ENCODE measurements around the gene RERE.

Gene RERE

DNA sequence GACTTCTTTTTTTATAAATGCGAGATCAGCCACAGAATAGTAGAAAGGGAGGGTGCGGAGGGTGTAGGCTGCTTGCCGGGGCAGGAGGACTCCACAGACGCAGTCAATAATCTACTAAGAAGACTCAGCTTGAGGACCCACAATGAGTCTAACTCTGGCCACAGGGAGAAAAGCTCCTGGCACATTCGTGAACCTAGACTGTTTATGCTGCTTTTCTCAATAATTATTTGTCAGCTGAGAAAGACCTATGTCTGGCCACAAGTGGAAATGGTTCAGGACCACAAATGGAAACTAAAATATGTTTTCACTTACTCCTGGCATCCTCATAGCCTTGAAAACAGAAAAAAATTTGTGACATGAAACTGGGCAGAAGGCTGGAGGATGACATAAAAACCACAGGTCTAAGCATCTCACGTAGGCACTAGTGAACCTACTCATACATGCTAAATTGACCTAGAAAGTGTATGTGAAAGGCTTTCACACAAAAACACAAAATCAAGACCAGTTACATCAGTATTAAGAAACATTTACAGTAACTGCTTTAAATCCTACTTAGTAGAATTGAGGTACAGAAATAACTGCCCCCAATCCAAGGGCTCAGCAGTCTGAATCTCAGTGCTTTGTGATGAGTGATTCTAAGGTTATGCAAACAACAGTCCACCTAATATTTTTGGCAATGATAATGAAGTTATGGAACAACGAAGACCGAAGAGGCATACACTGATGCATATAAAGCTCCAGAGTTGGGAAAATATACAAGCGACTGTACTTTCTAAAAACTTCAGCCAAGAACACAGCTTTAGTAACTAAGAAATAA lies 340.1 kb downstream of the RERE start:
- no peak overlapping the region for H4K12ac ChIP-seq (ENCODE audit: low read depth, low read length)
- H3K27ac ChIP-seq (ENCODE audit: low read depth, low read length) = no peak overlapping the region
- H3K23ac ChIP-seq (ENCODE audit: low read length) = no peak overlapping the region
- no peaks in the 10 kb centered on the region for H3K79me1 ChIP-seq (ENCODE audit: low read length)
- no peak overlapping the region for H2BK5ac ChIP-seq (ENCODE audit: low read depth, low read length, poor library complexity)
- no peaks in the 10 kb centered on the region for H3K36me3 ChIP-seq (ENCODE audit: control insufficient read depth in 1 of 2, insufficient read depth in 2 of 2, low read length in 2 of 2)
- no peak overlapping the region for H3K14ac ChIP-seq (ENCODE audit: low read length)
- H2BK12ac ChIP-seq (ENCODE audit: low read length) = no peak overlapping the region
- H2AFZ ChIP-seq (ENCODE audit: insufficient read depth, low read length, poor library complexity) = no peak overlapping the region
- H2BK120ac ChIP-seq (ENCODE audit: insufficient read depth, low read length, poor library complexity) = no peak overlapping the region
- H3K9ac ChIP-seq (ENCODE audit: low read length) = no peak overlapping the region
- no peaks in the 10 kb centered on the region for H3K9me3 ChIP-seq (ENCODE audit: insufficient read depth, low read depth, low read length)
- H3K18ac ChIP-seq (ENCODE audit: low read length) = no peak overlapping the region
- no peak overlapping the region for H3K4me2 ChIP-seq (ENCODE audit: low read length)
- H3K79me2 ChIP-seq (ENCODE audit: control insufficient read depth, insufficient read depth, low read length, poor library complexity) = no peaks in the 10 kb centered on the region
- H2AK5ac ChIP-seq (ENCODE audit: low read length) = no peak overlapping the region
- WGBS (ENCODE audit: extremely low coverage, insufficient coverage, insufficient read length) = no CpG with 5 or more reads among the region's 9 CpGs
- no peak overlapping the region for H4K8ac ChIP-seq (ENCODE audit: low read depth, low read length)
- H3K27me3 ChIP-seq (ENCODE audit: insufficient read depth, low read length) = no peaks in the 10 kb centered on the region
- no peak overlapping the region for H3K4me3 ChIP-seq (ENCODE audit: low read depth, low read length)
- DNase-seq = no peak
- no peaks in the 10 kb centered on the region for H3K4me1 ChIP-seq (ENCODE audit: control insufficient read depth in 1 of 2, insufficient read depth in 2 of 2, low read length in 2 of 2)
- H4K91ac ChIP-seq (ENCODE audit: low read depth, low read length) = no peak overlapping the region
- H3K4ac ChIP-seq (ENCODE audit: low read depth, low read length) = no peak overlapping the region

DNA sequence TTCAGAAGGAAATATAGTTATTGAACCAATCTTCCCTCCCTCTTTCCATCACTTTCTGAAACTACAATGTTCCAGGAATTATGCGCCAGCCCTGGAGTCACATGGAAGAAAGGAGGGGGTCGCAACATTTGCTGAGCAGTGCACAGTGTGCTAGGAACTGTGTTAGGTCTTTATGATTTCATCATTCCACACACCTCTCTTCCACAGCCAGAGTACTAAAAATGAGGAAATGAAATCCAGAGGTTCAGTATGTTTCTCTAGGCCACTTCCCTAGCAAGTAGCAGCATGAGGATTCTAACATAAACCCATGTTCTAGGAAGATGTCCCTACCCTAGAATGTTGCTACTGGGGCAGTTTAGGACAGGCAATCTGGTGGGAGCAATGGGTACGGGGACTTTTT lies 341.4 kb downstream of the RERE start:
- H3K9ac ChIP-seq (ENCODE audit: low read length) = no peak overlapping the region
- H3K27ac ChIP-seq (ENCODE audit: low read depth, low read length) = no peak overlapping the region
- H3K79me2 ChIP-seq (ENCODE audit: control insufficient read depth, insufficient read depth, low read length, poor library complexity) = no peaks in the 10 kb centered on the region
- no peak overlapping the region for H2AK5ac ChIP-seq (ENCODE audit: low read length)
- H4K8ac ChIP-seq (ENCODE audit: low read depth, low read length) = no peak overlapping the region
- no peak overlapping the region for H2AFZ ChIP-seq (ENCODE audit: insufficient read depth, low read length, poor library complexity)
- H2BK120ac ChIP-seq (ENCODE audit: insufficient read depth, low read length, poor library complexity) = no peak overlapping the region
- H3K27me3 ChIP-seq (ENCODE audit: insufficient read depth, low read length) = no peaks in the 10 kb centered on the region
- no peak overlapping the region for H2BK12ac ChIP-seq (ENCODE audit: low read length)
- H4K91ac ChIP-seq (ENCODE audit: low read depth, low read length) = no peak overlapping the region
- no peaks in the 10 kb centered on the region for H3K79me1 ChIP-seq (ENCODE audit: low read length)
- no CpG with 5 or more reads among the region's 3 CpGs for WGBS (ENCODE audit: extremely low coverage, insufficient coverage, insufficient read length)
- H3K18ac ChIP-seq (ENCODE audit: low read length) = no peak overlapping the region
- no peak overlapping the region for H4K12ac ChIP-seq (ENCODE audit: low read depth, low read length)
- H3K4ac ChIP-seq (ENCODE audit: low read depth, low read length) = no peak overlapping the region
- no peak overlapping the region for H3K14ac ChIP-seq (ENCODE audit: low read length)
- H3K36me3 ChIP-seq (ENCODE audit: control insufficient read depth in 1 of 2, insufficient read depth in 2 of 2, low read length in 2 of 2) = no peaks in the 10 kb centered on the region
- H2BK5ac ChIP-seq (ENCODE audit: low read depth, low read length, poor library complexity) = no peak overlapping the region
- no peak overlapping the region for H3K4me3 ChIP-seq (ENCODE audit: low read depth, low read length)
- no peak for DNase-seq
- H3K23ac ChIP-seq (ENCODE audit: low read length) = peak overlapping the region; percentile 50
- no peak overlapping the region for H3K4me2 ChIP-seq (ENCODE audit: low read length)
- H3K4me1 ChIP-seq (ENCODE audit: control insufficient read depth in 1 of 2, insufficient read depth in 2 of 2, low read length in 2 of 2) = peaks cover 0 to 4% of the 10 kb centered on the region in 2 experiments
- no peaks in the 10 kb centered on the region for H3K9me3 ChIP-seq (ENCODE audit: insufficient read depth, low read depth, low read length)

DNA sequence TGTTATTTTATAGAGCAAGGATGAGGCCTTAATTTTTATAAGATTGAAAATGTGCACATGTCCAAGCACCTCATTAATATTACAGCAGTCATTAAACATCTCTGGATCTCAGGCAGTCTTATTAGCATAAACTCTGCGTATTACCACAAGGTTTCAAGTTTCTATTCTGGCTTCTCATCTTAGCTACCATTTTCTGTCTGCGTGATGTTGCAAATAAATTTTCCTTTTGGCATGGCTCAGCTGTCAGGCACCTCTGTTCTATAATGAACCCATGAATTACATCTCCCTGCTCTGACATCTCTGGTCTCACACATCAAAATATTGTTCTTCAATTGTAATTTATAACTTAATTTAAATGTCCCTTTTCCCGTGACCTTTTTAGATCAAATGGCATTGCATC lies 343.1 kb downstream of the RERE start:
- no peak overlapping the region for H2BK12ac ChIP-seq (ENCODE audit: low read length)
- peaks cover 0 to 4% of the 10 kb centered on the region in 2 experiments for H3K4me1 ChIP-seq (ENCODE audit: control insufficient read depth in 1 of 2, insufficient read depth in 2 of 2, low read length in 2 of 2)
- H4K91ac ChIP-seq (ENCODE audit: low read depth, low read length) = no peak overlapping the region
- no peak overlapping the region for H2AFZ ChIP-seq (ENCODE audit: insufficient read depth, low read length, poor library complexity)
- no peak overlapping the region for H2AK5ac ChIP-seq (ENCODE audit: low read length)
- H2BK120ac ChIP-seq (ENCODE audit: insufficient read depth, low read length, poor library complexity) = no peak overlapping the region
- no peak overlapping the region for H3K4ac ChIP-seq (ENCODE audit: low read depth, low read length)
- H3K9me3 ChIP-seq (ENCODE audit: insufficient read depth, low read depth, low read length) = no peaks in the 10 kb centered on the region
- H3K79me2 ChIP-seq (ENCODE audit: control insufficient read depth, insufficient read depth, low read length, poor library complexity) = no peaks in the 10 kb centered on the region
- H3K4me3 ChIP-seq (ENCODE audit: low read depth, low read length) = no peak overlapping the region
- no peak overlapping the region for H2BK5ac ChIP-seq (ENCODE audit: low read depth, low read length, poor library complexity)
- H3K27ac ChIP-seq (ENCODE audit: low read depth, low read length) = no peak overlapping the region
- H3K14ac ChIP-seq (ENCODE audit: low read length) = no peak overlapping the region
- H3K23ac ChIP-seq (ENCODE audit: low read length) = no peak overlapping the region
- no peak overlapping the region for H4K8ac ChIP-seq (ENCODE audit: low read depth, low read length)
- no peak overlapping the region for H4K12ac ChIP-seq (ENCODE audit: low read depth, low read length)
- H3K36me3 ChIP-seq (ENCODE audit: control insufficient read depth in 1 of 2, insufficient read depth in 2 of 2, low read length in 2 of 2) = no peaks in the 10 kb centered on the region
- H3K4me2 ChIP-seq (ENCODE audit: low read length) = no peak overlapping the region
- DNase-seq = no peak
- H3K27me3 ChIP-seq (ENCODE audit: insufficient read depth, low read length) = no peaks in the 10 kb centered on the region
- H3K79me1 ChIP-seq (ENCODE audit: low read length) = no peaks in the 10 kb centered on the region
- H3K9ac ChIP-seq (ENCODE audit: low read length) = no peak overlapping the region
- no peak overlapping the region for H3K18ac ChIP-seq (ENCODE audit: low read length)
- WGBS (ENCODE audit: extremely low coverage, insufficient coverage, insufficient read length) = no CpG with 5 or more reads among the region's 3 CpGs

DNA sequence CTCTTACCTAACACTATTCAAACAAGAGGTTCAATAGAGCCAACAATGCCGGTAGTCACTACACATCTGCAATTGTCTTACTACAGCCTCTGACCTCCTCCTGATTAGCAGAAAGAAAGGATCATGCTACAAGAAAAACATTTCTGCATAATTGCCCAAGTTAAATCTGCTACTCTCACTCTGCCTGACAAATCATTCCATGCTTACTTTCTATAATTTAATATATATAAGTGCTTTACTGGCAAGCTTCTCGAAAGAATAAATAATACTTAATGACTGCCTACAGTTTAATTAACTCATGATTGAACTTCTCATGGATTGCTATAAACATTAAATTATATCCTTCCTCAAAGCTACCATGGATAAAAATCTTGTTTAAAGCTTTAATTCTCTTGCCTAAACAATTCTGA lies 343.5 kb downstream of the RERE start:
- no peak overlapping the region for H3K4ac ChIP-seq (ENCODE audit: low read depth, low read length)
- H3K36me3 ChIP-seq (ENCODE audit: control insufficient read depth in 1 of 2, insufficient read depth in 2 of 2, low read length in 2 of 2) = no peaks in the 10 kb centered on the region
- no CpG with 5 or more reads among the region's 2 CpGs for WGBS (ENCODE audit: extremely low coverage, insufficient coverage, insufficient read length)
- H3K9me3 ChIP-seq (ENCODE audit: insufficient read depth, low read depth, low read length) = no peaks in the 10 kb centered on the region
- no peak overlapping the region for H2BK5ac ChIP-seq (ENCODE audit: low read depth, low read length, poor library complexity)
- H3K14ac ChIP-seq (ENCODE audit: low read length) = no peak overlapping the region
- no peak for DNase-seq
- no peaks in the 10 kb centered on the region for H3K79me1 ChIP-seq (ENCODE audit: low read length)
- H3K4me3 ChIP-seq (ENCODE audit: low read depth, low read length) = no peak overlapping the region
- H3K27me3 ChIP-seq (ENCODE audit: insufficient read depth, low read length) = no peaks in the 10 kb centered on the region
- H3K27ac ChIP-seq (ENCODE audit: low read depth, low read length) = no peak overlapping the region
- H3K18ac ChIP-seq (ENCODE audit: low read length) = no peak overlapping the region
- H3K23ac ChIP-seq (ENCODE audit: low read length) = no peak overlapping the region
- H3K4me1 ChIP-seq (ENCODE audit: control insufficient read depth in 1 of 2, insufficient read depth in 2 of 2, low read length in 2 of 2) = peaks cover 0 to 4% of the 10 kb centered on the region in 2 experiments
- H3K79me2 ChIP-seq (ENCODE audit: control insufficient read depth, insufficient read depth, low read length, poor library complexity) = no peaks in the 10 kb centered on the region
- no peak overlapping the region for H3K4me2 ChIP-seq (ENCODE audit: low read length)
- H2BK120ac ChIP-seq (ENCODE audit: insufficient read depth, low read length, poor library complexity) = no peak overlapping the region
- no peak overlapping the region for H4K8ac ChIP-seq (ENCODE audit: low read depth, low read length)
- H2AFZ ChIP-seq (ENCODE audit: insufficient read depth, low read length, poor library complexity) = no peak overlapping the region
- no peak overlapping the region for H2BK12ac ChIP-seq (ENCODE audit: low read length)
- H3K9ac ChIP-seq (ENCODE audit: low read length) = no peak overlapping the region
- no peak overlapping the region for H4K91ac ChIP-seq (ENCODE audit: low read depth, low read length)
- no peak overlapping the region for H2AK5ac ChIP-seq (ENCODE audit: low read length)
- H4K12ac ChIP-seq (ENCODE audit: low read depth, low read length) = no peak overlapping the region
